Smooth muscle cell (in vitro differentiated cells): ENCODE data around the gene FRMPD4. TPM values are rescaled to one million over a fixed set of nuclear protein-coding genes. Genes with fewer than 3 reads are reported as not detected.

Source experiments
- DNase-seq: peaks from one replicate; lab custom pipeline; 2025; ENCODE audit not compliant: unreplicated experiment; lab: John Stamatoyannopoulos, UW
- H2AFZ ChIP-seq: fragments of 200-600 bp; sonication (generic); 2 replicates; pipeline ENCODE4 v1.6.0; 2016; ENCODE audit warnings: antibody characterized with exemption, low read depth, mild to moderate bottlenecking
- H3F3A ChIP-seq: fragments of 200-600 bp; sonication (generic); 2 replicates; pipeline ENCODE4 v1.6.0; 2017; ENCODE audit warnings: antibody characterized with exemption, low read depth
- H3K27ac ChIP-seq: fragments of 200-600 bp; sonication (generic); 2 replicates; pipeline ENCODE4 v1.5.1; 2016; ENCODE audit warnings: low read depth, mild to moderate bottlenecking
- H3K27me3 ChIP-seq: fragments of 200-600 bp; sonication (generic); 2 replicates; pipeline ENCODE4 v1.6.1; 2016; ENCODE audit warnings: low read depth, mild to moderate bottlenecking
- H3K36me3 ChIP-seq: fragments of 200-600 bp; sonication (generic); 2 replicates; pipeline ENCODE4 v1.5.1; 2016; ENCODE audit warnings: low read depth
- H3K4me1 ChIP-seq: fragments of 200-600 bp; sonication (generic); 2 replicates; pipeline ENCODE4 v1.5.1; 2016; ENCODE audit warnings: low read depth
- H3K4me2 ChIP-seq: fragments of 200-600 bp; sonication (generic); 2 replicates; pipeline ENCODE4 v1.6.0; 2016; ENCODE audit warnings: mild to moderate bottlenecking
- H3K4me3 ChIP-seq: fragments of 200-600 bp; sonication (generic); 2 replicates; pipeline ENCODE4 v1.5.1; 2016; ENCODE audit warnings: mild to moderate bottlenecking
- H3K79me2 ChIP-seq: fragments of 200-600 bp; sonication (generic); 2 replicates; pipeline ENCODE4 v1.6.0; 2016; ENCODE audit warnings: low read depth, mild to moderate bottlenecking
- H3K9ac ChIP-seq: fragments of 200-600 bp; sonication (generic); 2 replicates; pipeline ENCODE4 v1.6.0; 2016; ENCODE audit warnings: low read depth
- H3K9me3 ChIP-seq: fragments of 200-600 bp; sonication (generic); replicated peaks from 2 replicates; pipeline ENCODE4 v1.5.1; 2016; ENCODE audit warnings: low read depth
- H4K20me1 ChIP-seq: fragments of 200-600 bp; sonication (generic); 2 replicates; pipeline ENCODE4 v1.6.0; 2016; ENCODE audit warnings: low read depth
- WGBS: methylation state at CpG from one replicate; pipeline ENCODE4 v1.1.7; 2016; ENCODE audit warnings: low lambda C conversion rate; 5-methylcytosine and 5-hydroxymethylcytosine counted together
- polyA plus RNA-seq: library from polyadenylated mRNA; unstranded; fragments of >200 nt; fragmentation: Nextera tagmentation; extraction: Ambion mirVana; gene quantifications from 2 replicates; pipeline ENCODE4 v1.2.1, GENCODE V29; 2016
- total RNA-seq: library from RNA; depleted of rRNA; stranded (reverse); fragments of >200 nt; gene quantifications from 2 replicates; pipeline ENCODE4 v1.2.3, GENCODE V29; 2014
- TF ChIP-seq, protein P1 (sequence below): fragments of 200-600 bp; sonication (generic); IDR thresholded peaks from 2 replicates; pipeline ENCODE4 v1.5.1; 2017; ENCODE audit warnings: borderline replicate concordance, mild to moderate bottlenecking, antibody characterized with exemption; ENCODE audit not compliant: insufficient read depth, poor library complexity, severe bottlenecking

The FRMPD4 gene
- total and polyA plus RNA-seq, 2 experiments from 2014 or later: 0.13 TPM; not detected in 1

DNA sequence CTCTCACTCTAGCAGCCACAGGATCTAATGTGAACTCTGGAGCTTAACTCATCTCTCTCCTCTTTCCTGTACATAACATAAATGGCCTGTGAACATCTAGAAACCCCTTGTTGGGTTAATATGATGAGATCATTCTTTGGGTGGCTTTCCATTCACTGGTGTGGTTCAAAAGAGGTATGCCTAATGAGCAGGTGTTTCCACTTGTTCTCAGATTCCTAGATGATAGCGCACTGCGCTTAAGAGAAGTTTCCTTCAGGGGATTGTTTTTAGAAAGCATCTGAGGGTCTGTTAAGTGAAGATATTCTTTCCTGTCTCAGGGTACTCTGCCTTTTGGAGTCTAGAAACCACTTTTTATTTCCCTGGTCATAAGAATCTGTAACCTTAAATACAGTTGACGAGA lies 32.5 kb downstream of the FRMPD4 start:
- no peaks in the 10 kb centered on the region for H3F3A ChIP-seq
- H2AFZ ChIP-seq: no peak overlapping the region
- H3K4me1 ChIP-seq: no peaks in the 10 kb centered on the region
- H3K27me3 ChIP-seq: no peaks in the 10 kb centered on the region
- H3K9ac ChIP-seq: no peak overlapping the region
- H3K27ac ChIP-seq: no peak overlapping the region
- H3K79me2 ChIP-seq: no peaks in the 10 kb centered on the region
- H3K9me3 ChIP-seq: no peaks in the 10 kb centered on the region
- H3K4me3 ChIP-seq: no peak overlapping the region
- H4K20me1 ChIP-seq: no peaks in the 10 kb centered on the region
- H3K4me2 ChIP-seq: no peak overlapping the region
- H3K36me3 ChIP-seq: no peaks in the 10 kb centered on the region
- no peak for DNase-seq
- WGBS: 72% methylated on average over 3 of the region's 3 CpGs
- TF ChIP-seq, protein P1, sequence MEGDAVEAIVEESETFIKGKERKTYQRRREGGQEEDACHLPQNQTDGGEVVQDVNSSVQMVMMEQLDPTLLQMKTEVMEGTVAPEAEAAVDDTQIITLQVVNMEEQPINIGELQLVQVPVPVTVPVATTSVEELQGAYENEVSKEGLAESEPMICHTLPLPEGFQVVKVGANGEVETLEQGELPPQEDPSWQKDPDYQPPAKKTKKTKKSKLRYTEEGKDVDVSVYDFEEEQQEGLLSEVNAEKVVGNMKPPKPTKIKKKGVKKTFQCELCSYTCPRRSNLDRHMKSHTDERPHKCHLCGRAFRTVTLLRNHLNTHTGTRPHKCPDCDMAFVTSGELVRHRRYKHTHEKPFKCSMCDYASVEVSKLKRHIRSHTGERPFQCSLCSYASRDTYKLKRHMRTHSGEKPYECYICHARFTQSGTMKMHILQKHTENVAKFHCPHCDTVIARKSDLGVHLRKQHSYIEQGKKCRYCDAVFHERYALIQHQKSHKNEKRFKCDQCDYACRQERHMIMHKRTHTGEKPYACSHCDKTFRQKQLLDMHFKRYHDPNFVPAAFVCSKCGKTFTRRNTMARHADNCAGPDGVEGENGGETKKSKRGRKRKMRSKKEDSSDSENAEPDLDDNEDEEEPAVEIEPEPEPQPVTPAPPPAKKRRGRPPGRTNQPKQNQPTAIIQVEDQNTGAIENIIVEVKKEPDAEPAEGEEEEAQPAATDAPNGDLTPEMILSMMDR: no peak

DNA sequence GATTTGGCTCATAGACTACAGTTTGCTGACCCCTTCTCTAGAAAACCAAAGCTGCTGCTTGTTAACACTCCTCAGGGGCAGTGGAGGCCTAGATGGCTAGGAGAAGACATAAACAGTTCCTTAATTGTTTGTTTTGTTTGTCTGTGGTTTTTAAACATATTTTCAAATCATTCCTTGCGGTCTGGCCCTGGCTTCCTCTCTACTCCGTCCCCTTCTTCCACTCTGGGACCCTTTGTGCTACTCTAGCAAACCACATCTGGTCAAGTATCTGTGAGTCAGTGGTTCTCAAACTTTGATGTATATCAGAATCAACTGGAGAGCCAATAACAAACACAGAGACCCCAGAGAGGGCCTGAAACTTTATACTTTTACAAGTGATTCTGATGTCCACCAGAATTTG lies 36.1 kb downstream of the FRMPD4 start:
- no peaks in the 10 kb centered on the region for H3K27me3 ChIP-seq
- H3K4me1 ChIP-seq: no peaks in the 10 kb centered on the region
- no peaks in the 10 kb centered on the region for H4K20me1 ChIP-seq
- DNase-seq: no peak
- no peaks in the 10 kb centered on the region for H3K9me3 ChIP-seq
- no peaks in the 10 kb centered on the region for H3F3A ChIP-seq
- no peak overlapping the region for H2AFZ ChIP-seq
- H3K79me2 ChIP-seq: no peaks in the 10 kb centered on the region
- no peak overlapping the region for H3K27ac ChIP-seq
- no peak overlapping the region for H3K9ac ChIP-seq
- WGBS: 30% methylated on average over 2 of the region's 2 CpGs
- H3K4me2 ChIP-seq: no peak overlapping the region
- TF ChIP-seq, protein P1: no peak
- no peaks in the 10 kb centered on the region for H3K36me3 ChIP-seq
- H3K4me3 ChIP-seq: no peak overlapping the region

DNA sequence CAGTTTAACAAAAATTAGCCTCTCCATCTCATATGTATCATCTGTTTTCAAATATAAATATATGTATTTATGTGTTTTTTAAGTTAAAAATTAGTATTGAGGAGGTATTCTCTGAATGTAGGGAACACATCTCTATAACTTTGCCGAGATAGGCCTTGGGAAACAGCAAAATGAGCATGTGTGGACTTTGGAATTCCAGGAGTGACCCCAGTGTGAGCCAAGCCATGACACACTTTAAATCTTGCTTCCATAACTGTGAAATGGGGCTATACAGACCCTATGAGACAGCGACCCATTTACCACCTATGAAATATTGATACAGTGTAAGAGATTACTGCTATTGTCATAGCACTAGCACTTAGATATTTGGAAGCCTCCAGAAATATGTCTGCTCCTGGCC lies 58.8 kb downstream of the FRMPD4 start:
- Histone ChIP-seq H3K79me2 (no peaks in the 10 kb centered on the region), H3K4me3 (no peak overlapping the region), H3K9me3 (no peaks in the 10 kb centered on the region), H3K4me2 (no peak overlapping the region), H3F3A (no peaks in the 10 kb centered on the region), H3K27ac (no peak overlapping the region), H4K20me1 (no peaks in the 10 kb centered on the region), H3K4me1 (no peaks in the 10 kb centered on the region), H2AFZ (no peak overlapping the region), H3K9ac (no peak overlapping the region), H3K27me3 (no peaks in the 10 kb centered on the region), H3K36me3 (no peaks in the 10 kb centered on the region)
- TF ChIP-seq, protein P1: no peak
- DNase-seq: no peak
- WGBS: 40% methylated on average over 2 of the region's 2 CpGs

DNA sequence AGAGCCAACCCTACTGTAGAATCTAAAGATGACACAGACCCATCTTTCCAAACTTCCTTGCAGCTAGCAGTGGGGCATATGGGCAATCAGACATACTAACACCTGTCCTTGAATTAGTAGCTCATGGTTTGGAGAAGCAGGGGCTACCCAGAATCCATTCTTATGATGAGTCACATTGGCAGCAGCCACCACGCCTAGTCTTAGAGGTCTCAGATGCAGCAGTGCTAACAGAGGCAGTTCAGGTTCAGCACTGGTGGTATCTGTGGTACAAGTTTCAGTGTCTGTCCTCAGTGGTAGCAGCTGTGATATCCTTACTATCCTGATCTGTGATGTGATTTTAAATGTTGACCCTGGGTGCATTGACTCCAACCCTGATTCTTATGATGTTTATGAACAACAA lies 68.1 kb downstream of the FRMPD4 start:
- no peak overlapping the region for H3K4me2 ChIP-seq
- TF ChIP-seq, protein P1: no peak
- WGBS: 77% methylated on average over 1 of the region's 1 CpG

More for the DNA sequence above, 68.1 kb downstream of the FRMPD4 start:
- H3K4me1 ChIP-seq: no peaks in the 10 kb centered on the region
- DNase-seq: no peak
- no peaks in the 10 kb centered on the region for H3K36me3 ChIP-seq
- H3K9ac ChIP-seq: no peak overlapping the region
- no peaks in the 10 kb centered on the region for H3K79me2 ChIP-seq
- no peaks in the 10 kb centered on the region for H3K27me3 ChIP-seq
- no peak overlapping the region for H2AFZ ChIP-seq
- H3K4me3 ChIP-seq: no peak overlapping the region
- no peak overlapping the region for H3K27ac ChIP-seq
- H3F3A ChIP-seq: no peaks in the 10 kb centered on the region
- H4K20me1 ChIP-seq: no peaks in the 10 kb centered on the region
- no peaks in the 10 kb centered on the region for H3K9me3 ChIP-seq
